ENCODE results near the gene PODXL.

DNA sequence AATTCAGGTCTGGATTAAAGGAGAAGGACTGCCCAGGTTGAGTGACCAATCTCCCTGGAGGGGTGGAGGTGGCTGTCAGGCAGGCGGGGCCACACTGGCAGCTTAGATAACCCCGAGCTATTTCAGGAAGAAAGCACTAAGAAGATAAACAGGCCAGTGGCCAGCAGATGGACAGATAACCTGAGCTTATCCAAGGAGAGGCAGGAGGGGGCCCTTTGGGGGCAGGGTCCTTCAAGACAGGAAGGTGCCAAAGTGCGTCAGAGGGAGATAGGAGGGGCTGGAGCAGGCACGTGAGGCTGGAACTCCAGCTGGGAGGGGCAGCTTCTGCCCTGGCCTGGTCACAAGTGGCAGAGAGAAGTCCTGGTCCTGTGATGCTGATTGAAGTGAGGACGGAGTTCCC lies 29.8 kb upstream of the PODXL start:
- TF ChIP-seq, protein P1, sequence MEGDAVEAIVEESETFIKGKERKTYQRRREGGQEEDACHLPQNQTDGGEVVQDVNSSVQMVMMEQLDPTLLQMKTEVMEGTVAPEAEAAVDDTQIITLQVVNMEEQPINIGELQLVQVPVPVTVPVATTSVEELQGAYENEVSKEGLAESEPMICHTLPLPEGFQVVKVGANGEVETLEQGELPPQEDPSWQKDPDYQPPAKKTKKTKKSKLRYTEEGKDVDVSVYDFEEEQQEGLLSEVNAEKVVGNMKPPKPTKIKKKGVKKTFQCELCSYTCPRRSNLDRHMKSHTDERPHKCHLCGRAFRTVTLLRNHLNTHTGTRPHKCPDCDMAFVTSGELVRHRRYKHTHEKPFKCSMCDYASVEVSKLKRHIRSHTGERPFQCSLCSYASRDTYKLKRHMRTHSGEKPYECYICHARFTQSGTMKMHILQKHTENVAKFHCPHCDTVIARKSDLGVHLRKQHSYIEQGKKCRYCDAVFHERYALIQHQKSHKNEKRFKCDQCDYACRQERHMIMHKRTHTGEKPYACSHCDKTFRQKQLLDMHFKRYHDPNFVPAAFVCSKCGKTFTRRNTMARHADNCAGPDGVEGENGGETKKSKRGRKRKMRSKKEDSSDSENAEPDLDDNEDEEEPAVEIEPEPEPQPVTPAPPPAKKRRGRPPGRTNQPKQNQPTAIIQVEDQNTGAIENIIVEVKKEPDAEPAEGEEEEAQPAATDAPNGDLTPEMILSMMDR (IDR thresholded peaks at IDR 0.05): no peak
- TF ChIP-seq POLR2A (IDR thresholded peaks at IDR 0.05): no peak
